ENCODE data around the gene VPS36. TPM values are rescaled to one million over a fixed set of nuclear protein-coding genes. Genes with fewer than 3 reads are reported as not detected.

VPS36 gene
- total RNA-seq, 1 experiment from 2014 or later: 29.2 TPM

DNA sequence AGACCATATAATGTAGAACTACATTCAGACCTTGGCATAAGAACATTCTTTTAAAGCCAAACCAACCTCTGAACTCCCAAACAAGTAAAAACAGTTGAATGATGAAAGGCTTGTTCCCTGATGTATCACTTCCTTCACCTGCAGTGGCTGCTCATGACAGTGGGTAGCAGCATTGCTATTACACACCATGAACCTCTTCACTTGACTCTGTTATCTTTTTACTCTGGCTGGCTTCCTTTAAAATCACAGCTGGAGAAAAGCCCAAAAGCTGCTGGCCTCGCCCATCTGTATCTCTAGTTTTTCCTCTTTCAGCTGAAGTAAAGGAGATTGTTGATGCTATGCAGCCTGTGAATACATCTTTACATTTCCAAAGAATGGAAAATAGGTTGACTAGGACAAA lies 67.1 kb downstream of the VPS36 start:
- H4K91ac ChIP-seq (ENCODE audit: insufficient read length, low read depth, low read length): no peak overlapping the region
- no peaks in the 10 kb centered on the region for H3K27me3 Mint-ChIP-seq (ENCODE audit: low read depth)
- no peak overlapping the region for H3K14ac ChIP-seq (ENCODE audit: insufficient read depth, low read length)
- TF ChIP-seq, protein P1, sequence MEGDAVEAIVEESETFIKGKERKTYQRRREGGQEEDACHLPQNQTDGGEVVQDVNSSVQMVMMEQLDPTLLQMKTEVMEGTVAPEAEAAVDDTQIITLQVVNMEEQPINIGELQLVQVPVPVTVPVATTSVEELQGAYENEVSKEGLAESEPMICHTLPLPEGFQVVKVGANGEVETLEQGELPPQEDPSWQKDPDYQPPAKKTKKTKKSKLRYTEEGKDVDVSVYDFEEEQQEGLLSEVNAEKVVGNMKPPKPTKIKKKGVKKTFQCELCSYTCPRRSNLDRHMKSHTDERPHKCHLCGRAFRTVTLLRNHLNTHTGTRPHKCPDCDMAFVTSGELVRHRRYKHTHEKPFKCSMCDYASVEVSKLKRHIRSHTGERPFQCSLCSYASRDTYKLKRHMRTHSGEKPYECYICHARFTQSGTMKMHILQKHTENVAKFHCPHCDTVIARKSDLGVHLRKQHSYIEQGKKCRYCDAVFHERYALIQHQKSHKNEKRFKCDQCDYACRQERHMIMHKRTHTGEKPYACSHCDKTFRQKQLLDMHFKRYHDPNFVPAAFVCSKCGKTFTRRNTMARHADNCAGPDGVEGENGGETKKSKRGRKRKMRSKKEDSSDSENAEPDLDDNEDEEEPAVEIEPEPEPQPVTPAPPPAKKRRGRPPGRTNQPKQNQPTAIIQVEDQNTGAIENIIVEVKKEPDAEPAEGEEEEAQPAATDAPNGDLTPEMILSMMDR (conservative IDR thresholded peaks at IDR 0.05): no peak
- H4K5ac ChIP-seq (ENCODE audit: insufficient read length, low read depth, low read length): no peak overlapping the region
- no CpG with 5 or more reads among the region's 1 CpG for WGBS (ENCODE audit: extremely low coverage, insufficient read length, low lambda C conversion rate)
- no peaks in the 10 kb centered on the region for H3K4me1 ChIP-seq (ENCODE audit: insufficient read depth, low read length)
- no peak for DNase-seq
- H2BK20ac ChIP-seq (ENCODE audit: low read depth, low read length, poor library complexity, severe bottlenecking): no peak overlapping the region
- H3T11ph ChIP-seq (ENCODE audit: low read length): no peak overlapping the region
- no peaks in the 10 kb centered on the region for H3K23me2 ChIP-seq (ENCODE audit: insufficient read length, low read depth, low read length, poor library complexity, severe bottlenecking)
- H3K18ac ChIP-seq (ENCODE audit: insufficient read length, low read depth, low read length): no peak overlapping the region
- no peak overlapping the region for H3K9ac ChIP-seq (ENCODE audit: extremely low read depth, insufficient read length, low read length)
- H4K20me1 ChIP-seq (ENCODE audit: control insufficient read depth, insufficient read depth, insufficient read length): no peaks in the 10 kb centered on the region
- no peak overlapping the region for H2BK5ac ChIP-seq (ENCODE audit: insufficient read length, low read length)
- no peak overlapping the region for H3K4me3 Mint-ChIP-seq
- no peak overlapping the region for H2BK120ac ChIP-seq (ENCODE audit: low read depth, low read length, poor library complexity, severe bottlenecking)
- no peak overlapping the region for H2AFZ ChIP-seq (ENCODE audit: low read length)
- no peaks in the 10 kb centered on the region for H3K9me3 ChIP-seq (ENCODE audit: control insufficient read depth, low read depth, low read length)
- H3K4me2 ChIP-seq (ENCODE audit: insufficient read depth, insufficient read length, low read length): no peak overlapping the region
- no peaks in the 10 kb centered on the region for H3K79me2 ChIP-seq (ENCODE audit: insufficient read depth, low read length)
- no peak overlapping the region for H2BK15ac ChIP-seq (ENCODE audit: low read depth, low read length)
- H3K23ac ChIP-seq (ENCODE audit: insufficient read length, low read depth, low read length): no peak overlapping the region
- H3K4ac ChIP-seq (ENCODE audit: low read depth, low read length): no peak overlapping the region
- H3K27me3 ChIP-seq (ENCODE audit: insufficient read depth, low read length): no peaks in the 10 kb centered on the region
- no peaks in the 10 kb centered on the region; a peak in 1 of 5 replicates for H3K9me3 Mint-ChIP-seq
- no peak overlapping the region for H3K56ac ChIP-seq (ENCODE audit: insufficient read length, low read depth, low read length)
- H3K36me3 Mint-ChIP-seq (ENCODE audit: insufficient read depth in 1 of 3, low read depth in 3 of 3): no peaks in the 10 kb centered on the region; a peak in 1 of 7 replicates
- H2BK12ac ChIP-seq (ENCODE audit: insufficient read length, low read depth, low read length): no peak overlapping the region
- H3K27ac Mint-ChIP-seq: no peak overlapping the region
- no peaks in the 10 kb centered on the region for H3K79me1 ChIP-seq (ENCODE audit: insufficient read depth, low read depth, low read length, poor library complexity, severe bottlenecking)
- H3K27ac ChIP-seq (ENCODE audit: insufficient read length, low read depth, low read length): no peak overlapping the region
- no peaks in the 10 kb centered on the region for H3K4me1 Mint-ChIP-seq
- H2AK5ac ChIP-seq (ENCODE audit: insufficient read length, low read length): no peak overlapping the region
- no peak overlapping the region for H4K8ac ChIP-seq (replicated peaks; ENCODE audit: insufficient read length, low read depth, low read length)
